Measurements from ENCODE around the gene GJA4.

GRCh38 chr1:34786521-34787325, 6.1 kb upstream of the GJA4 start:
- TF ChIP-seq CTCF (IDR thresholded peaks at IDR 0.05) (peak; percentile 63 to 87 (median 79)), POLR2AphosphoS5 (IDR thresholded peaks at IDR 0.05) (peak in 1 of 3 donors; percentile 32)
